Activated CD4-positive, alpha-beta T cell treated with anti-CD3 and anti-CD28 coated beads, Interleukin-2, amount 10 ng/mL, durations not matched to agents 7 days and 5 days (primary cell): Measurements from ENCODE around the gene MTTP. TPM values are rescaled to one million over a fixed set of nuclear protein-coding genes. Genes with fewer than 3 reads are reported as not detected.

Source experiments
- CTCF ChIA-PET: fragments of 350-600 bp; sonication (Branson Sonifier 250); formaldehyde crosslinking; loops from one replicate; lab custom pipeline; 2021; ENCODE audit warnings: antibody characterized with exemption; lab: Charles Lee
- POLR2A ChIA-PET: fragments of 350-600 bp; sonication (Branson Sonifier 250); formaldehyde crosslinking; loops from one replicate; lab custom pipeline; 2021; ENCODE audit warnings: antibody characterized with exemption; lab: Charles Lee
- DNase-seq: peaks from one replicate; pipeline ENCODE4 v3.0.0-alpha.2; 2020
- H3K27ac Mint-ChIP-seq: one replicate; pipeline ENCODE4 v1.8.0; 2021; ENCODE audit warnings: mild to moderate bottlenecking, moderate library complexity, mixed read lengths
- H3K27me3 Mint-ChIP-seq: one replicate; pipeline ENCODE4 v1.8.0; 2021; ENCODE audit warnings: mixed read lengths
- H3K36me3 Mint-ChIP-seq: one replicate; pipeline ENCODE4 v1.8.0; 2021; ENCODE audit warnings: low read depth, mixed read lengths
- H3K4me1 Mint-ChIP-seq: one replicate; pipeline ENCODE4 v1.8.0; 2021; ENCODE audit warnings: mixed read lengths
- H3K4me3 Mint-ChIP-seq: one replicate; pipeline ENCODE4 v1.8.0; 2021; ENCODE audit warnings: mild to moderate bottlenecking, moderate library complexity, mixed read lengths
- H3K9me3 Mint-ChIP-seq: one replicate; pipeline ENCODE4 v1.8.0; 2021; ENCODE audit warnings: mixed read lengths
- total RNA-seq, 2 experiments: library from RNA; stranded (reverse); gene quantifications; one replicate each; pipeline ENCODE4 v1.2.3, GENCODE V29; 2021

Gene MTTP
- total RNA-seq, 2 experiments from 2014 or later: not detected

- no peak for DNase-seq
- no peak overlapping the region for H3K4me3 Mint-ChIP-seq
- H3K9me3 Mint-ChIP-seq: no peaks in the 10 kb centered on the region
- peaks cover 16% of the 10 kb centered on the region for H3K27me3 Mint-ChIP-seq
- H3K27ac Mint-ChIP-seq: no peak overlapping the region
- no peaks in the 10 kb centered on the region for H3K36me3 Mint-ChIP-seq
- ChIA-PET CTCF (no interaction called here), POLR2A (no interaction called here)
- peaks cover 7% of the 10 kb centered on the region for H3K4me1 Mint-ChIP-seq
Measured at GRCh38 chr4:99634742-99635360, 60.2 kb downstream of the MTTP start.

- Mint-ChIP-seq H3K9me3 (no peaks in the 10 kb centered on the region), H3K4me3 (no peak overlapping the region), H3K27ac (no peak overlapping the region), H3K27me3 (peaks cover 23% of the 10 kb centered on the region), H3K4me1 (no peaks in the 10 kb centered on the region), H3K36me3 (no peaks in the 10 kb centered on the region)
- DNase-seq: no peak
- POLR2A ChIA-PET: no interaction called here
- CTCF ChIA-PET: interaction anchor here (1.1 kb wide), 1 partner anchor 19 kb away, joined by 4 read pairs; no protein-coding TSS in a partner anchor
Measured at GRCh38 chr4:99635601-99636000, 61.0 kb downstream of the MTTP start.

- Mint-ChIP-seq H3K36me3 (no peaks in the 10 kb centered on the region), H3K4me3 (no peak overlapping the region), H3K27me3 (peaks cover 21% of the 10 kb centered on the region), H3K9me3 (no peaks in the 10 kb centered on the region), H3K27ac (no peak overlapping the region), H3K4me1 (no peaks in the 10 kb centered on the region)
- DNase-seq: no peak
- ChIA-PET POLR2A (no interaction called here), CTCF (interaction anchor here (1.1 kb wide), 1 partner anchor 20 kb away, joined by 4 read pairs; no protein-coding TSS in a partner anchor)
Measured at GRCh38 chr4:99636422-99636821, 61.8 kb downstream of the MTTP start.

GRCh38 chr4:99637174-99637573 is 62.5 kb downstream of the MTTP start:
- H3K4me1 Mint-ChIP-seq: no peaks in the 10 kb centered on the region
- ChIA-PET POLR2A (no interaction called here), CTCF (no interaction called here)
- no peak overlapping the region for H3K27ac Mint-ChIP-seq
- H3K27me3 Mint-ChIP-seq: peaks cover 18% of the 10 kb centered on the region
- H3K36me3 Mint-ChIP-seq: no peaks in the 10 kb centered on the region
- H3K9me3 Mint-ChIP-seq: no peaks in the 10 kb centered on the region
- no peak overlapping the region for H3K4me3 Mint-ChIP-seq
- DNase-seq: no peak

- H3K27me3 Mint-ChIP-seq: peaks cover 19% of the 10 kb centered on the region
- CTCF ChIA-PET: no interaction called here
- no peaks in the 10 kb centered on the region for H3K36me3 Mint-ChIP-seq
- H3K4me1 Mint-ChIP-seq: no peaks in the 10 kb centered on the region
- DNase-seq: no peak
- POLR2A ChIA-PET: no interaction called here
- H3K9me3 Mint-ChIP-seq: no peaks in the 10 kb centered on the region
- no peak overlapping the region for H3K4me3 Mint-ChIP-seq
- H3K27ac Mint-ChIP-seq: no peak overlapping the region
Measured at GRCh38 chr4:99640676-99641075, 66.1 kb downstream of the MTTP start.

- POLR2A ChIA-PET: no interaction called here
- H3K27ac Mint-ChIP-seq: no peak overlapping the region
- CTCF ChIA-PET: no interaction called here
- peaks cover 17% of the 10 kb centered on the region for H3K27me3 Mint-ChIP-seq
- no peaks in the 10 kb centered on the region for H3K9me3 Mint-ChIP-seq
- H3K4me1 Mint-ChIP-seq: no peaks in the 10 kb centered on the region
- H3K36me3 Mint-ChIP-seq: no peaks in the 10 kb centered on the region
- H3K4me3 Mint-ChIP-seq: no peak overlapping the region
- DNase-seq: no peak
Measured at GRCh38 chr4:99642725-99643489, 68.3 kb downstream of the MTTP start.

- Mint-ChIP-seq H3K27ac (no peak overlapping the region), H3K4me1 (no peaks in the 10 kb centered on the region), H3K4me3 (no peak overlapping the region), H3K27me3 (peaks cover 17% of the 10 kb centered on the region), H3K9me3 (no peaks in the 10 kb centered on the region), H3K36me3 (no peaks in the 10 kb centered on the region)
- ChIA-PET POLR2A (no interaction called here), CTCF (no interaction called here)
- DNase-seq: no peak
Measured at GRCh38 chr4:99644453-99644852, 69.8 kb downstream of the MTTP start.

GRCh38 chr4:99645036-99645435 is 70.4 kb downstream of the MTTP start:
- no peaks in the 10 kb centered on the region for H3K4me1 Mint-ChIP-seq
- ChIA-PET CTCF (no interaction called here), POLR2A (no interaction called here)
- H3K4me3 Mint-ChIP-seq: no peak overlapping the region
- no peaks in the 10 kb centered on the region for H3K9me3 Mint-ChIP-seq
- H3K27me3 Mint-ChIP-seq: peaks cover 16% of the 10 kb centered on the region
- no peaks in the 10 kb centered on the region for H3K36me3 Mint-ChIP-seq
- H3K27ac Mint-ChIP-seq: no peak overlapping the region
- DNase-seq: no peak

GRCh38 chr4:99645638-99646037 is 71.0 kb downstream of the MTTP start:
- no peak overlapping the region for H3K4me3 Mint-ChIP-seq
- H3K9me3 Mint-ChIP-seq: no peaks in the 10 kb centered on the region
- no peak overlapping the region for H3K27ac Mint-ChIP-seq
- peaks cover 10% of the 10 kb centered on the region for H3K27me3 Mint-ChIP-seq
- no peak for DNase-seq
- H3K4me1 Mint-ChIP-seq: no peaks in the 10 kb centered on the region
- ChIA-PET POLR2A (no interaction called here), CTCF (no interaction called here)
- H3K36me3 Mint-ChIP-seq: no peaks in the 10 kb centered on the region

GRCh38 chr4:99647071-99647470 is 72.4 kb downstream of the MTTP start:
- no peak for DNase-seq
- no peak overlapping the region for H3K27ac Mint-ChIP-seq
- H3K4me3 Mint-ChIP-seq: no peak overlapping the region
- H3K27me3 Mint-ChIP-seq: peaks cover 9% of the 10 kb centered on the region
- no peaks in the 10 kb centered on the region for H3K36me3 Mint-ChIP-seq
- ChIA-PET POLR2A (no interaction called here), CTCF (no interaction called here)
- no peaks in the 10 kb centered on the region for H3K4me1 Mint-ChIP-seq
- no peaks in the 10 kb centered on the region for H3K9me3 Mint-ChIP-seq

GRCh38 chr4:99648321-99648720 is 73.7 kb downstream of the MTTP start:
- Mint-ChIP-seq H3K4me1 (no peaks in the 10 kb centered on the region), H3K4me3 (no peak overlapping the region), H3K27me3 (peaks cover 7% of the 10 kb centered on the region), H3K27ac (no peak overlapping the region), H3K9me3 (no peaks in the 10 kb centered on the region), H3K36me3 (no peaks in the 10 kb centered on the region)
- DNase-seq: no peak
- POLR2A ChIA-PET: interaction anchor here (0.6 kb wide), 1 partner anchor 741 kb away, joined by 3 read pairs; no protein-coding TSS in a partner anchor
- CTCF ChIA-PET: interaction anchor here (1.4 kb wide), 1 partner anchor 33 kb away, joined by 3 read pairs; no protein-coding TSS in a partner anchor

GRCh38 chr4:99649208-99649607 is 74.6 kb downstream of the MTTP start:
- Mint-ChIP-seq H3K9me3 (no peaks in the 10 kb centered on the region), H3K4me3 (no peak overlapping the region), H3K27ac (no peak overlapping the region), H3K27me3 (peaks cover 3% of the 10 kb centered on the region), H3K36me3 (no peaks in the 10 kb centered on the region), H3K4me1 (no peaks in the 10 kb centered on the region)
- ChIA-PET POLR2A (no interaction called here), CTCF (no interaction called here)
- DNase-seq: no peak

- H3K9me3 Mint-ChIP-seq: no peaks in the 10 kb centered on the region
- H3K4me3 Mint-ChIP-seq: no peak overlapping the region
- H3K36me3 Mint-ChIP-seq: no peaks in the 10 kb centered on the region
- no peak for DNase-seq
- ChIA-PET POLR2A (no interaction called here), CTCF (no interaction called here)
- no peaks in the 10 kb centered on the region for H3K4me1 Mint-ChIP-seq
- H3K27me3 Mint-ChIP-seq: peaks cover 3% of the 10 kb centered on the region
- no peak overlapping the region for H3K27ac Mint-ChIP-seq
Measured at GRCh38 chr4:99649778-99650177, 75.2 kb downstream of the MTTP start.
